HG03039 (cell line): ENCODE data around the gene CDCP1.
A peak's percentile ranks its signal among the peaks of the same experiment; 100 is the strongest.
"Not testable (repeated sequence)": the region's sequence is repeated elsewhere in the genome, so short reads cannot be mapped to it uniquely, and the experiment has no call there.

ENCODE experiments used
- ATAC-seq: cut with Tn5 transposase; IDR thresholded peaks from one replicate; pipeline ENCODE4 v1.9.1; 2021; ENCODE audit warnings: mild to moderate bottlenecking, moderate library complexity; ENCODE audit not compliant: unreplicated experiment

Gene CDCP1

DNA sequence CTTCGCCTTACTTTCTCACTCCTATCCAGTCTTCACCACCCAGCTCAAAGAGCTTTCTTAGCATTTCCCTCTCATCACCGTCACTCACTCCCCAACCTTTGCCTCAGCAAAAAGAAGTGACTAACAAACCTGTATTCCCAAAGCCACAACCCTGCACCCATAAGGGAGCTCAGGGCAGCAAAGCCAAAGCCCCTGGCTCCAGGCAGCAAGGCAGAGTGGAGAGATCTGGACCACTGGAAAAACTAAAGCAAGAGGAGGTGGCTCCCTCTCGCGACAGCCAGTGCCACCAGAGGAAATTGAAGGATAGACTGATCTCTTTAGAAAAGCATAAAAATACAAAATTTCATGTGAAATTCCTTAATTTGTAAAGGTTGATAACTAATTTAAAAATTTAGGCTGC, 25.1 kb upstream of the CDCP1 start:
- no peak for ATAC-seq

DNA sequence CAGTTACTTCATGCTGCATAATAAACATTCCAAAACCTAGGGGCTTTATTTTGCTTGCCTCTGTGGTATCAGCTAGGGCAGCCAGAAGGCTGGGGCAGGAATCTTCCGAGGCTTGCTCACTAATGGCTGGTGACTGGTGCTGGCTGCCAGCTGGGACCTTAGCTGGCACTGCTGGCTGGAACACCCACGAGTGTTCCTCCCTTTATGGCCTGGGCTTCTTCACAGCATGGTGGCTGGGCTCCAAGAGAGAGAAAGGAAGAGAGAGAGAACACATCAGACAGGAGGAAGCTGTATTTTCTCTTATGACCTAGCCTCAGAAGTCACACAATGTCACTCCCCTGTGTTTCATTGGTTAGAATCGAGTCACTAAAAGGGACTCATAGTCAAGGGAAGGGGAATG, 23.9 kb upstream of the CDCP1 start:
- ATAC-seq = no peak

DNA sequence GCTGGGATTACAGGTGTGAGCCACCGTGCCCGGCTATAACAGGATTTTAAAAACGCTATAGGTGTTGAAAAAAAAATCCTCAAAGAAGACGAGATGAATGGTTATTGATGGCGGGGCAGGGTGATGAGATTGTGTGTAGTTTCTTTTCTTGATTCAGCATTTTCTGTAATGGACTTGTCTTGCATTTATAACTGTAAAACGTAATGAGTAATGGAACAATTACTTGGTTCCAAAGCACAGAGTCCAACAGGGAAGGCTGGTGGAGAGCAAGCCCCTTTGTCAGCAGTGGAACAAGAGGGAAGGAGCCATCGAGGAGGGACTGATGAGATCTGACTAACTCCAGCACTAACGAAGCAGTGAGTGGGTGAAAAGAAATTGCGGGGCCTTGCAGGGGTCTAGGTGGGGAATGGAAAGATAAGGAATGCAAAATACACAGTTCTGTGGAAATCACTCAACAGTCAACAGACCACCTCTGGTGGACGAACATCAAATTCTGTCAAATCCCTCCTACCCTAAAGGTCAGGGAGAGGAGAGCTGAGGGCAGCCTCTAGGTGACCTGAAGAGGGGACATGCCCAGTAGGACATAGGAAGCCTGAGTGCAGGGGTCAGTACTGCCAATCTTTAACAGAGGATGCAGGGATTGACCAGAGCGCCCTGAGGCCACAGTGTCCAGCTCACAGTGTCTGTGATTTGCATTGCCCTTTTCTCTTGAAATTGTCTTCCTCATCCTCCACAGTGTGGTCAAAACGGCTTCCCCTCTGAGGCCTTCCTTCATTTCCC, 23.1 kb upstream of the CDCP1 start:
- ATAC-seq = no peak

DNA sequence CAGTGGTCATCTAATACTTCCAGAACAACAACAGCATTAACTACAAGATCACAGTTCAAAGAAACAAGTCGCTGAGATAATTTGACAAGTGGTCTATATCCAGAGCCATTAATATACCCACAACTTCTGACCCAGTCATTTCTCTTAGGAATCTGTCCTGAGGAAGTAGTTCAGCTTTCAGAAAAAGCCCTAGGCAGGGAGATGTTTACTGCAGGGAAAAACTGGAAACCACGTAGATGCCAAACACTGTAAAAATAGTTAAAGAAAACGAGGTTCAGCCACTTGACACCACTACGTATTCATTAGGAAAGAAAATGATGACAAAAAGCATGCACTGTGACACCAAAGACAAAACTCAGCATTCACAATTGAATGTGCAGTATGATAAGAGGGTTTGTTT, 22.3 kb upstream of the CDCP1 start:
- ATAC-seq = no peak

DNA sequence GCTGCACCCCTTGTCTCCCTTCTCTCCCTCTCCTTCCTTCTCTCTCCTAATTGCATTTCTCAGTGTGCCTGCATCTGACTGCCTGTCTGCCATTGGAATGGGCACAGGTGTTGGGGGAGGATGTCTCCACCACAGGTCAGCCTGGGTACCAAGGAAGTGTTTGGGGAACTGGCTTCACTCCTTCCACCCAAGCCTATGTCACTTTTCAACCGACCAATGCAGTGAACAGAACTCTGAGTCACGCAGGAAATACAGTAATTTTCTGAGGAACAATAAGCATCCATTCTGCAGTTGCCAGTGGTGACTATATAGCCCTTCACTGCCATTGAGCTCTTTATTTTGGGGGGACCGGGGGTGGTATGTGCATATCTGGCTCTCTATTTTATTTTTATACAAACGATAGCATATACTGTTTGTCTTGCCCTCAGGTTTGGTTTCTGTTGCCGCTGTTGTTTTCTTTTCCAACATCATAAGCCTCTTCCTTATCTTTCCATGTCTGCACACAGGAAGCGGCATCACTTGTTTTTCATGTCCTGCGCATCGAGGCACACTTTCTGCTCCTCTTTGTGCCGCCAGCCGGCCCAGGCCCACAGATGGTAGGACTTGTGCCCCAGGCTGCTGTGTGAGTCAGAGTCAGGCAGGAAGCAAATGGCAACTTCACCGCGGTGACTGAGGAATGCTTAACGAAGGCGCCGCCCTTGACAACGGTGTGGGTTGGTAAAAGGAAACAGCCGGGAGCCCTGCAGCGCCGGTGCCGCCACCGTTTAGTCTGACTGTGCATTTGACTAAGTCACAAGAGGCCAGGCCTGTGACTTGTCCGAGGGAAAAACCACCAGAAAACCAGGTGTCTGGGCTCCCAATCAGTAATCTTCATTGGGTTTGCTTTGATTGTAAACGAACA, 21.1 kb upstream of the CDCP1 start:
- ATAC-seq = peak; percentile 58

DNA sequence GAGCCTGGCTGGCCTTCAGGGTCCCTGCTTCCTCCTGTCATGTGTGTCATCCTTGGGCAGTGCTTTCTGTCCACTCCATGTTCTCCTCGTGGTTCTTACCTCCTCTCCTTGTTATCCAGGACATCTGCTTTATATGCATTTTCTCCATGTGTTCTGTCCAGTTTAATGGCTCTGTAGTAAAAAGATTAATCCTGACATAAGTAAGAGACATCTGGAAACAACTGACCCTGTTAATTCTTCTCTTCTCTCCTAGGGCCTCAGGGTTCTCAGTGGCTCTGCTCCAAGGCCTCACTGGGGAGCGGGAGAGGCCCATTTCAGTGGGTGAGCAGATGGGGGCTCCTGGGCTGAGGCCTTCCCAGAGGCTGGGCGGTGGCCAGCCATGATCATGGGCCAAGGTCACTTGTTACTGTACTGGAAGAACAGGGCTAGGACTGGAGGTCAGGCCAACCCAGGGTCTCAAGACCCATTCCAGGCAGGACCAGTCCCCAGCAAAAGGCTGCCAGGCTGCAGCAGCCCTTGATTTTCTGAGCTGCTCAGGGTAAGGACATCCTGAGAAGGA, 20.2 kb upstream of the CDCP1 start:
- ATAC-seq = no peak

DNA sequence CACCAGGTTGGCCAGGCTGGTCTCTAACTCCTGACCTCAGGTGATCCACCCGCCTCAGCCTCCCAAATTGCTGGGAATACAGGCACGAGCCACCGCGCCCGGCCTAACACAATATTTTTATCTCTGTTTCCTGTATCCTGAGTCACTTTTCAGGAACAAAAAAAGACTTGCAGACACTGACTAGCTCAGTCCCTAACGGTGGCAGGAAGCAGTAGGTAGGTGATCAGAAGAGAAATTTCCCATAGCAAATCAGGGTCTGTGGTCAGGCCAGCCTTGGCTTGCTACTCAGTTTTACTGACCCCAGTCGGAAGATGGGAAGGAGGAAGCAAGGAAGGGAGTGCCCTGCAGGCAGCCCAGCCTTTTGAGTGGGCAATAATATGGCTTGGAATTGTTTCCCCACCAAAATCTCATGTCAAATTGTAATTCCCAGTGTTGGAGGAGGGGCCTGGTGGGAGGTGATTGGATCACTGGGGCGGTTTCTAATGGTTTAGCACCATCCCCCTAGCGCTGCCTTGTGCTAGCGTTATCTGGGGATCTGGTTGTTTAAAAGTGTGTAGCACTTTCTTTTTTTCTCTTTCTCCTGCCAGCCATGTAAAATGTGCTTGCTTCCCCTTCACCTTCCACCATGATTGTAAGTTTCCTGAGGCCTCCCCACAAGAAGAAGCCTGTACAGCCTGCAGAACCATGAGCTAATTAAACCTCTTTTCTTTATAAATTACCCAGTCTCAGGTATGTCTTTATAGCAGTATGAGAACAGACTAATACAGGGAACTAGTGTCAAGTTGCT, 19.5 kb upstream of the CDCP1 start:
- ATAC-seq = no peak

DNA sequence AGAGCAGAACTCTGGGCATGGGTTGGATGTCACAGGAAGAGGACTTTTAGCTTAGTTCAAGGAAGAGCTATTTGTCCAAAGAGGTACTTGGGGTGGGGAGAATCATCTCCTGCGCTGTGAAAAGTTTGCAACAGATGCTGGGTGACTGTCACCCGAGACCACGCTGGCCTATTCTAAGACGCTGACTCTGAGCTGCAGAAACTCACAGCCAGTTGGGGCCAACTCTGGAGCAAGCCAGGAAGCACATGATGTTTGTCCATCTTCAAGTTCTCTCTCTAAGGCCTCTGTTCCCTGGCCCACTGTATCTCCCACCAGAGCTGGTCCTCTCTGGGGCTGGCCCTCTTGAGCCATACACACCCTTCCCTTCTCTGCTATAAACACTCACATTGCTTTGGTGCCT, 17.9 kb upstream of the CDCP1 start:
- no peak for ATAC-seq

DNA sequence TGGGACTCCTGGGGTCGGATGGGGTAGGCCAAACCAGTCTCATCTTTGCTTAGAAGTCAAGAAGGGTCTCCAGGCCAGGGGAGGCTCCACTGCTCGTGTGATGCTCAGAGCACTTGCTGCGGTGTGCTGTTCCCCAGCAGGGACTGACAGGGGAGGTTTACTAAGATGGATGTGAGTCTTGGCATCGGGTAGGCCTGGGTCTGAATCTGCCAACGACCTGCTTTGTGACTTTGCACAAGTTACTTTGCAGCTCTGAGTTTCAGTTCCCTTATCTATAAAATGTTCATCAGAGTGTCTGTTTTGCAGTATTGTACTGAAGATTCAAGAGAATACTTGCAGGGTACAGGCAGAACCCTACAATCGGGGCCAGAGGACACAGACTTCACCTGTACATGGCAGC, 17.3 kb upstream of the CDCP1 start:
- no peak for ATAC-seq

DNA sequence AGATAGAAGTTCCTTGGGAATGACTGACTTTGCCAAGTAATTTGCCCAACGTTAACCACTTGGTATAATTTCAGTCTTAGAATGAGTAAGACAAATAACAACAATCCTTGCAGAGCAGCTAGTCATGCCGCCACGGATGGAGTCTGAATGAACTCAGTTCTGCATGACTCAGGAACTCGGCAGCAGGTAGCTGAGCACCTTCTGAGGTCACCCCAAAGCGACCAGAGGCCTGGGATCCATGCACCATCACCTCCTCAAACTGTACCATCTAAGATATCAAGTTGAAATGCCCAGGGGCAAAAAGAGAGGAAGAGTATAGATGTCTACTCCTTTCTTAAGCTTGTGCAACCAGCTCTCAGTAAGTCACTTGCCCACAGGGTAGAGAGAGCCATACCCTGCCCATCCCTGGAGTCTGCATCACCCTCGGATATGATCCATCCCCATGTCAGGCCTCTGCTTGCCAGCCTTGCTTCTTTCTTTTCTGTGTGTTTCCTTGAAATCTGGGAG, 8.5 kb upstream of the CDCP1 start:
- ATAC-seq = no peak

DNA sequence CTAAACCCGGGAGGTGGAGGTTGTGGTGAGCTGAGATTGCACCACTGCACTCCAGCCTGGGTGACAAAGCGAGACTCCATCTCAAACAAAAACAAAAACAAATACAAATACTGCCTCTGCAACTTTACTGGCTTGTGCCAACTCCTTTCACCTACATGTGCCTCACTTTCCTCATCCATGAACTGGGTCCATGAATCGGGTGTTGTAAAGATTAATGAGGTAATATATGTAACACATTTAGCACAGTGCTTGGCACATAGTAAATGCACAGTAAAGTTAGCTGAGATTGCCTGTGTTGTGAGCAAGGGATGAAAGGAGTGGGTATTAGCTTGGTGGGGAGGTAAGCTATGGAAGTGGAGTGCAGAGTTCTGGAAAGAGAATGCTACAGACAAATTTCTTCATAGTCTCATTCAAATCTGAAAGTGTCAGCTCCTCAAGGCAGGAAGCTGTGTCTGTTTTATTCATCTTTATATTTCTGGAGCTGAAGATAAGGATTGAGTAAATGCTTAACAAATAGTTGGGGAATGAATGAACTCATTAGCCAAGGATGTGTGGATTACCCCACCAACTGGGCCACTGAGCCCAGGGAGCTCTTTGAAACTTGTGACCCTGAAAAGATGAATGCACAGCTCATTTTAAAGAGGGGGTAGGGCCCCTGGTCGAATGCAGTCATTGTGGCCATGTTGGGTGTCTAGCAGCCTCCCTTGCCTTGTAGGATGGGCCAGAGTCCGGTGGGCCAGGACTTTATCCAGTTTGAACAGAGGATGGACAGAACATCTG, 7.7 kb upstream of the CDCP1 start:
- ATAC-seq = no peak

DNA sequence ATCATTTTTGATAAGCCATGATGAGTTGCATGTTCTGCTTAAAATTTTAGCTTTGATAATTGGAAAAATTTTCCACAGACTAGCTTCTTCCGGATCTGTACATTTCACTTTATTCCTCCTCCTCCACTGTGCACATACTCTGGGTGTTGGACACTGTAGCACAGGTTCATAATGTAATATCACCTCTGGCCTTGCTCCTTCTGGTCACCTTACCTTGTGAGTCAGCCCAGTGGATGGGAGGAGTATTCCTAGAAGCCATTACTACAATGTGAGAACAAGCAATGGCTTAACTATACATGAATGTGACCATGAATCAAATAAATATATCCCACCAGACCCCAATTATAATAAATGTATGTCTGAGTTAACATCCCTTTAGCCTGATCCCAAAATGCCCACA, 6.1 kb upstream of the CDCP1 start:
- ATAC-seq = no peak

DNA sequence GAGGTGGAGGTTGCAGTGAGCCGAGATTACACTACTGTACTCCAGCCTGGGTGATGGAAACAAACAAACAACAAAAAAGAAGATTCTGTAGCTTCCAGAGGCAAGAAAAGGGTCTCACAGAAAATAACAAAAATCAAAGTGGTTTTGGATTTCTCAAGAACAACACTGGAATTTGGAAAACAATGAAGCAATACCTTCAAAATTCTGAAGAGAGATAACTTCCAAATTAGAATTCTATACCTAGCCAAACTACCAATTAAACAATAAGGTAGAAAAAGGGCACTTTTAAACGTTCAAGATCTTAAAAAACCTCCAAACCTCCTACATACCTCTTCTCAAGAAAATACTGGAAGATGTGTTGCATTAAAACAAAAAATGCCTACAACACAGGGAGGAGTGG, 4.9 kb upstream of the CDCP1 start:
- no peak for ATAC-seq

DNA sequence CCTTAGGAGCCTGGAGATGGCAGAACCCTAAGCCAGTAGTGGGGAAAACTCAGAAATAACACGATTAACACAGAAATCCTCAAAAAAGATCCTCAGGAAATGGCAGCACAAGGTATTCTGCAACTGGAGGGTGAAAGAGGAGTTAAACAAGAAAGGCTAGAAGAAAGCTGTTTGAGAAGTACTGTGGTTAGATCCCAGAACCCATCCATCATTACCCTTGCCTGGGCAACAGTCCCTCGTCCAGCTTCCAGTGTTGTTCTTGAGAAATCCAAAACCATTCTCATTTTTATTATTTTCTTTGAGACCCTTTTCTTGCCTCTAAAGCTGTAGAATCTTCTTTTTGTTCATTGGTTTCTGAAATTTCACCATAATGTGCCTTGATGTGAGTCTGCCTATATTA, 2.7 kb upstream of the CDCP1 start:
- no peak for ATAC-seq

DNA sequence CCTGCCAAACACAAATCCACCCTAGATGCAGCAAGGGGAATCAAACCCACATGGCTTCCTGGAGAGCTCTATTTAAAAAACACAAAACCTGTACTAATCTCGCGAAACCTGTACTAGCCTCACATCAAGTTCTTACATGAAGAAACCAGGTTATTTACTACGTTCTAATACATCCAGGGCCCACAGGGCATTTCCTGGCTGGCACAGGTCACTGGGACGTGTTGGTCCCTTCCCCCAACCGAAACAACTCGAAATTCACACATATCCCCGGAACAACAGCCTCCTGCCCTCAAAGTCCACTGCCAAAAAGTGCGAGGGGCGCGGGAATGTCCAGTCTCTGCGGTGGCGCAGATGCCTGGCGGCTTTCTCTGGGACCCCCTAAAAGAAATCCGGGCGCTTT, 955 bp downstream of the CDCP1 start:
- no peak for ATAC-seq

DNA sequence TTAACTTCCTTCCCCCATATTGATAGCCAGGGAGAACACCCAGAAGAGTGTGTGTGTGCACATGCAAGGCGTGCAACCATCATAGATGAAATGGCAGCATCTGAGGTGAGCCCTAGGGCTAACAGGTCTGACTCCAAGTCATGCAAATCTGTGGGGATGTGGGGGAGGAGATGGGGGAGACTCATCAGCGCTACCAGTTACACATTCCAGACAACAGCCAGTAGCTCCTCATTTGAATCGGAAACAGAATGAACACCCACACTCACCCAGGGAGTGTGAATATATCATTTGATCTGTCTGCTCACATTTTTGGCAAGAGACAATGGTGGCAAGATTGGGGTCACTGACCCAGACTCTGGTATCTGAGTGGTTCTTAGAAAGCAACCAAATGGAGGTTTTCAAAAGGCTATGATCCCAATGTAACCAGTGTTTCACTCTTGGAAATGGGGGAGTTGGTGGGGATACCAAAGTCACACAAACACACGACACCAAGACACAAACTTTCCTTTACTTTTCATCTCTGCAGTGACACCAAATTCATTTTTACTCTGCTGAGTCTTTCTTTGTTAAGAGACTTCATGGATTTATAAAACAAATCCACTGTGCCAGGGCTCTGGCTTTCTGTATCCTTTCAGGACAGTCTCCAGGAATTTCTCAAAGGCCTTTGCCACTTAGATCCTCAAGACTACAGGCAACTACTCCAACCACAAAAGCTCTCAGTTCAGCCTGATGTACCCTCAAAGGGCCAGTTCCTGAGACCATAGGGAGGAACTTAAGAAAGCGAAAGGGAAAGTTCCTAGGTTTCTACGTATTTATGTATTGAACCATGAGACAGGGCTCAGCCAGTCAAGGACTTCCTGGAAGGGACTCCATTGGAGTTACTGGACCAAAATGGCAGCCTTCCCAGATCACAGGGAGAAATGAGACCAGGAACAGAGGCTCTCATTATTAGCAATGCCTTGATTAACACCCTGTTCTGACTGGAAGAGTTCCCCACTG, 2.2 kb downstream of the CDCP1 start:
- ATAC-seq = no peak

DNA sequence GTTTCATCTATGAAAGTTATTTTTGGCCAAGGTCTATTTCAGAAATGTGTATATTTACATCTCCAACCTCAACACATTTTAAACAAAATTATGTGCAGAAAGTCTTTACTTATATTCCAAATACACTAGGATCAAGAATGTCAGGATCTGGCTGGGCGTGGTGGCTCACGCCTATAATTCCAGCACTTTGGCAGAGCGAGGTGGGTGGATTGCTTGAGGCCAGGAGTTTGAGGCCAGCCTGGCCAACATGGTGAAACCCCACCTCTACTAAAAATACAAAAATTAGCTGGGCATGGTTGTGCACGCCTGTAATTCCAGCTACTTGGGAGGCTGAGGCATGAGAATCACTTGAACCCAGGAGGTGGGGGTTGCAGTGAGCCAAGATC, 5.4 kb downstream of the CDCP1 start:
- ATAC-seq = not testable (repeated sequence)

DNA sequence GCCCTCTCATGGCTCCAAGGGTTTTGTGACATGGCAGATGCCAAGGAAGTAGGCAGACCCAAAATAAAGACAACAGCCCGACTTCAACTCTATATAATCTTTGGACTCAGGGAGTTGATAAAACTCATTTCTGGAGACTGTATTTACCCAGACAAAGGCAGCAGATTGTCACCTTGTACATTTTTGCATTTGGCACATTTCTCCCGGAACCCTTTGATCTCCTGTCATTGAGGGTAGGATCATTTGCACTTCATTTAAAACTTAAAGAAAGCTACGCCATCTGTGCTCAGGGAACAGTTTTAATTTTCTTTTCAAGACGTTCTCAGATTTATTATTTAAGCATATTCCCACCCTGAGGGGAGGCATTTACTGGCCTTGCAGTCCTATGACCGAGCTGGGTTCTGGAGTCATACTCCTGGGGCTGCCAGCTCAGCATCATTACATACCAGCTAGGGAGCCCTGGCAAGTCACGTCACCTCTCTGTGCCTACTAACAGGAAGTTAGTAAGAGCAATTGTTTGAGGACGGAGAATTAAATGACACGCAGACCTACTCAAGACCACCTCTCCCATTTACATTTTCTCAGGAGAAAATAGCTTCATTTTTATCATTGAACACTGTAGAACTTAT, 5.9 kb downstream of the CDCP1 start:
- no peak for ATAC-seq
